Measurements from ENCODE around the gene INPP4B. TPM values are rescaled to one million over a fixed set of nuclear protein-coding genes. Genes with fewer than 3 reads are reported as not detected.
A peak's percentile ranks its signal among the peaks of the same experiment; 100 is the strongest.

The INPP4B gene
- total and polyA plus RNA-seq, 2 of the 4 experiments (the other 2 are of a cell fraction) = 1.8 to 14.0 TPM

DNA sequence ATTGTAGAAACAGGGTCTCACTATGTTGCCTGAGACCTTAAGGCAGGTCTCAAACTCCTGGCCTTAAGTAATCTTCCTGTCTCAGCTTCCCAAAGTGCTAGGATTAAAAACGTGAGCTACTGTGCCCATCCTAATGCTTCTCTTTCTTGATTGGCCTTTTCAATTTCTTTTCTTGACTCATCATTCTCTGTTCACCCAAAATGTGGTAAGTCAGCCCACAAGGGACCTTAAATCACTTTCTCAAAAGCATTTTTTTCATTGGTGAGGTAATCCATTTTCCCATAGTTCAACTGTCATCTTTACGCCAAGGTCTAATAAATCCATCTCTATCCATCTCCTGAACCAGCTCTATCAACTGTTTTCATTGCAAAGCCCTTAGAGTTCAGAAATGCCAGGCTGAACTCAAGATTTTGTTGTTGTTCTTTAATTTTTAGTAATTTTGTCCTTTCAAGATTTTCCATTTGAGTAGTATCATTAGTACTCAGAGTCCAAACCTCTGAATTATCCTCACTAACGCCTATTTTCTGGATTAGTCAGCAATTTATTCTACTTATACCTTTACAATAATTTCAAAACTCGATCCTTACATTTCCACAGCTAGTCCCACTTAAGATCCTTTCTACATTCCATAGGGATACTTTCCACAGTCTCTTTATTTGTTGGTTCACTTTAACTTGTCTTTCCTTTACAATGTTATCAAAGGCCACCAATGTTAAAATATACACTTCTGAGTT lies 681.2 kb downstream of the INPP4B start:
- H2BK15ac ChIP-seq (ENCODE audit: low read depth, low read length) = no peak overlapping the region
- no peak overlapping the region for H3K23ac ChIP-seq (ENCODE audit: low read depth, low read length)
- H3K4me2 ChIP-seq (ENCODE audit: low read depth, low read length) = no peak overlapping the region
- H2BK120ac ChIP-seq (ENCODE audit: low read depth, low read length) = no peak overlapping the region
- TF ChIP-seq, protein P1, sequence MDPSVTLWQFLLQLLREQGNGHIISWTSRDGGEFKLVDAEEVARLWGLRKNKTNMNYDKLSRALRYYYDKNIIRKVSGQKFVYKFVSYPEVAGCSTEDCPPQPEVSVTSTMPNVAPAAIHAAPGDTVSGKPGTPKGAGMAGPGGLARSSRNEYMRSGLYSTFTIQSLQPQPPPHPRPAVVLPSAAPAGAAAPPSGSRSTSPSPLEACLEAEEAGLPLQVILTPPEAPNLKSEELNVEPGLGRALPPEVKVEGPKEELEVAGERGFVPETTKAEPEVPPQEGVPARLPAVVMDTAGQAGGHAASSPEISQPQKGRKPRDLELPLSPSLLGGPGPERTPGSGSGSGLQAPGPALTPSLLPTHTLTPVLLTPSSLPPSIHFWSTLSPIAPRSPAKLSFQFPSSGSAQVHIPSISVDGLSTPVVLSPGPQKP (IDR thresholded peaks at IDR 0.05; ENCODE audit: borderline replicate concordance, low read depth, low read length) = no peak
- TF ChIP-seq FOS (IDR thresholded peaks at IDR 0.05; ENCODE audit: low read depth, low read length) = no peak
- TF ChIP-seq NFE2L2 (IDR thresholded peaks at IDR 0.05; ENCODE audit: low read depth, low read length) = no peak
- TF ChIP-seq MAFK (IDR thresholded peaks at IDR 0.05; ENCODE audit: low read depth, low read length) = peak; percentile 71
- TF ChIP-seq, protein P2, sequence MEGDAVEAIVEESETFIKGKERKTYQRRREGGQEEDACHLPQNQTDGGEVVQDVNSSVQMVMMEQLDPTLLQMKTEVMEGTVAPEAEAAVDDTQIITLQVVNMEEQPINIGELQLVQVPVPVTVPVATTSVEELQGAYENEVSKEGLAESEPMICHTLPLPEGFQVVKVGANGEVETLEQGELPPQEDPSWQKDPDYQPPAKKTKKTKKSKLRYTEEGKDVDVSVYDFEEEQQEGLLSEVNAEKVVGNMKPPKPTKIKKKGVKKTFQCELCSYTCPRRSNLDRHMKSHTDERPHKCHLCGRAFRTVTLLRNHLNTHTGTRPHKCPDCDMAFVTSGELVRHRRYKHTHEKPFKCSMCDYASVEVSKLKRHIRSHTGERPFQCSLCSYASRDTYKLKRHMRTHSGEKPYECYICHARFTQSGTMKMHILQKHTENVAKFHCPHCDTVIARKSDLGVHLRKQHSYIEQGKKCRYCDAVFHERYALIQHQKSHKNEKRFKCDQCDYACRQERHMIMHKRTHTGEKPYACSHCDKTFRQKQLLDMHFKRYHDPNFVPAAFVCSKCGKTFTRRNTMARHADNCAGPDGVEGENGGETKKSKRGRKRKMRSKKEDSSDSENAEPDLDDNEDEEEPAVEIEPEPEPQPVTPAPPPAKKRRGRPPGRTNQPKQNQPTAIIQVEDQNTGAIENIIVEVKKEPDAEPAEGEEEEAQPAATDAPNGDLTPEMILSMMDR (conservative IDR thresholded peaks at IDR 0.05; ENCODE audit: low read depth, low read length) = no peak
- TF ChIP-seq RCOR1 (IDR thresholded peaks at IDR 0.05; ENCODE audit: insufficient replicate concordance, low read length) = no peak
- H4K8ac ChIP-seq (ENCODE audit: low read depth in 2 of 2, low read length in 2 of 2) = no peak overlapping the region
- ChIA-PET POLR2A (ENCODE audit: unreplicated experiment) (no interaction called here), CTCF (no interaction called here)
- no peak overlapping the region for H3K9ac ChIP-seq (ENCODE audit: low read depth, low read length)
- H2AFZ ChIP-seq (replicated peaks; ENCODE audit: low read length, poor library complexity) = no peak overlapping the region
- H3K27ac ChIP-seq (ENCODE audit: insufficient read depth, low read length) = no peak overlapping the region
- dilution Hi-C loops (cut with HindIII; ENCODE audit: low sequenced_read_pairs, unreplicated experiment) = no loop called here
- BruUV-seq (replicated peaks) = no TSS peak
- no peak overlapping the region for H3K4me3 ChIP-seq (ENCODE audit: insufficient read depth, low read depth, low read length)
- no peak overlapping the region for H2AK5ac ChIP-seq (ENCODE audit: low read depth, low read length)
- H3K56ac ChIP-seq (ENCODE audit: extremely low read depth, insufficient read depth, low read length) = no peak overlapping the region
- H3K79me1 ChIP-seq (ENCODE audit: low read depth in 1 of 2, low read length in 2 of 2) = no peaks in the 10 kb centered on the region; a peak in 1 of 4 replicates
- intact Hi-C loops (cut with micrococcal nuclease) = no loop called here
- no peaks in the 10 kb centered on the region for H4K20me1 ChIP-seq (ENCODE audit: insufficient read depth, low read length)
- H3K18ac ChIP-seq (ENCODE audit: low read depth, low read length) = no peak overlapping the region
- no peaks in the 10 kb centered on the region for H3K27me3 ChIP-seq (ENCODE audit: control insufficient read depth, insufficient read depth, low read length)
- H3K9me3 ChIP-seq (ENCODE audit: control insufficient read depth, insufficient read depth, low read length) = no peaks in the 10 kb centered on the region
- H2AK9ac ChIP-seq (replicated peaks; ENCODE audit: low read depth, low read length, poor library complexity) = no peak overlapping the region
- H3K9me1 ChIP-seq (ENCODE audit: insufficient read depth, low read length) = no peaks in the 10 kb centered on the region
- H2BK20ac ChIP-seq (ENCODE audit: low read depth, low read length) = no peak overlapping the region
- no peak overlapping the region for H4K91ac ChIP-seq (ENCODE audit: insufficient read depth, low read depth, low read length)
- H3K4ac ChIP-seq (ENCODE audit: low read depth, low read length) = no peak overlapping the region
- no peak overlapping the region for H4K5ac ChIP-seq (ENCODE audit: low read depth, low read length)
- DNase-seq (no peak), ATAC-seq (ENCODE audit: low read depth) (no peak)
- no peak overlapping the region for H3K14ac ChIP-seq (replicated peaks; ENCODE audit: low read depth, low read length)
- H3K36me3 ChIP-seq (ENCODE audit: control insufficient read depth, insufficient read depth, low read length) = 0 out of 2 replicates have a peak, but pooled peaks cover 1% of the 10 kb centered on the region
- no peak overlapping the region for H2BK5ac ChIP-seq (ENCODE audit: low read depth, low read length, poor library complexity, severe bottlenecking)
- peaks cover 2% of the 10 kb centered on the region; the same call in 1 of the 2 replicates for H3K4me1 ChIP-seq (ENCODE audit: control insufficient read depth, insufficient read depth, low read length)
- WGBS, 2 experiments (ENCODE audit: extremely low coverage in 2 of 2, insufficient read length in 1 of 2) = 96 to 100% methylated on average over 2 to 3 of the region's 4 CpGs
- in situ Hi-C loops (cut with MboI; ENCODE audit: low sequenced_read_pairs) = no loop called here
